H1 (cell line): ENCODE measurements around the gene ZFAND6. TPM values are rescaled to one million over a fixed set of nuclear protein-coding genes. Genes with fewer than 3 reads are reported as not detected.

Source experiments
- RFX5 ChIP-seq: IDR thresholded peaks from 2 replicates; pipeline ENCODE4 v1.6.1; 2011; ENCODE audit warnings: low read depth, low read length, improper control_type of control experiment, borderline replicate concordance
- SIN3A ChIP-seq, 2 experiments: IDR thresholded peaks in 1 of 2; conservative IDR thresholded peaks in 1 of 2; 2 replicates each; pipeline ENCODE4 v1.6.1; 2011 to 2012; ENCODE audit warnings: low read length in 2 of 2, improper control_type of control experiment in 1 of 2, low read depth in 1 of 2, mild to moderate bottlenecking in 1 of 2
- polyA plus RNA-seq, 7 experiments: library from polyadenylated mRNA; depleted of rRNA in 3 of 7; stranded (reverse) in 5 of 7; unstranded in 2 of 7; fragments of >200 nt in 5 of 7; fragments of 200-250 nt in 2 of 7; gene quantifications; 1 replicate in 5 of 7; 2 replicates in 1 of 7; 4 replicates in 1 of 7; pipeline versions ENCODE4 v1.2.1 to v1.2.3, GENCODE V29; 2011 to 2013; ENCODE audit warnings: missing spikeins in 2 of 7, mixed read lengths in 2 of 7
- total RNA-seq: library from RNA; stranded (reverse); fragmentation: NEBNext Ultra II Directional; extraction: Animal tissue kit (Norgen Biotek cat#: 25700); gene quantifications from 2 replicates; pipeline ENCODE4 v1.2.1, GENCODE V29; 2021
- TF ChIP-seq, protein P1 (sequence below): IDR thresholded peaks from 2 replicates; pipeline ENCODE4 v1.6.1; 2012; ENCODE audit warnings: inconsistent platforms

ZFAND6 gene
- total and polyA plus RNA-seq, 2 of the 8 experiments (the other 6 are each of a cell fraction or from before 2014, with no cell fraction given): 136 to 237 TPM

DNA sequence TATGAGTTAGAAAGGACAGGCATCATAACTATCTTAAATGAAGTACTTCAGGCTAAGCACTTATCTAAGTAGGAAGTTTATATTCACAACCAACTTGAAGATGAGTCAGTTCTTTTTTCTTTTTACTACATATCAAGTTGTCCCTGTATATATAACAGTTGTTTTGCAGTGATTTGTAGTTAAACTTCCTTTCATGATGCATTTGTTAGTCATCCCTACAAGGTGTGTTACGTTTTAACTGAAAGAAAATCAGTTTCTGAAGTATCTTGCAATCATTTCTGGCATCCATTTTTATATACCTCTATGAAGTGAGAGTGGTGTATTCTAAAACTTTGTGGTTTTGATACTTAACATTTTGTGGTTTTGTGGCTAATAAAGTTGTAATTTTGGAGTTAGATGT lies 46.1 kb downstream of the ZFAND6 start (continued):
- TF ChIP-seq RFX5 (no peak), SIN3A (conservative IDR thresholded peaks at IDR 0.05 in 1 of 2, IDR thresholded peaks at IDR 0.05 in 1 of 2; ENCODE audit: low read depth in 1 of 2, low read length in 2 of 2) (no peak)
- TF ChIP-seq, protein P1, sequence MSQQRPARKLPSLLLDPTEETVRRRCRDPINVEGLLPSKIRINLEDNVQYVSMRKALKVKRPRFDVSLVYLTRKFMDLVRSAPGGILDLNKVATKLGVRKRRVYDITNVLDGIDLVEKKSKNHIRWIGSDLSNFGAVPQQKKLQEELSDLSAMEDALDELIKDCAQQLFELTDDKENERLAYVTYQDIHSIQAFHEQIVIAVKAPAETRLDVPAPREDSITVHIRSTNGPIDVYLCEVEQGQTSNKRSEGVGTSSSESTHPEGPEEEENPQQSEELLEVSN: no peak
